Muscle of arm (tissue), 12 donors: ENCODE measurements around the gene TPRN. TPM values are rescaled to one million over a fixed set of nuclear protein-coding genes. Genes with fewer than 3 reads are reported as not detected.

ENCODE experiments used
- DNase-seq: peaks from one replicate; pipeline ENCODE4 v3.0.0-alpha.2; 2013
- polyA plus RNA-seq, 12 donors: library from polyadenylated mRNA; unstranded; fragments of 120-200 nt; gene quantifications; one replicate each; pipeline ENCODE4 v1.2.1, GENCODE V29; 2013; ENCODE audit not compliant: insufficient read length in 12 of 12

TPRN gene
- polyA plus RNA-seq, 12 donors: 4.2 to 10.4 (median 7.9) TPM; not detected in 1

- DNase-seq: no peak
Measured at GRCh38 chr9:137191691-137192447, 8.7 kb downstream of the TPRN start.

DNA sequence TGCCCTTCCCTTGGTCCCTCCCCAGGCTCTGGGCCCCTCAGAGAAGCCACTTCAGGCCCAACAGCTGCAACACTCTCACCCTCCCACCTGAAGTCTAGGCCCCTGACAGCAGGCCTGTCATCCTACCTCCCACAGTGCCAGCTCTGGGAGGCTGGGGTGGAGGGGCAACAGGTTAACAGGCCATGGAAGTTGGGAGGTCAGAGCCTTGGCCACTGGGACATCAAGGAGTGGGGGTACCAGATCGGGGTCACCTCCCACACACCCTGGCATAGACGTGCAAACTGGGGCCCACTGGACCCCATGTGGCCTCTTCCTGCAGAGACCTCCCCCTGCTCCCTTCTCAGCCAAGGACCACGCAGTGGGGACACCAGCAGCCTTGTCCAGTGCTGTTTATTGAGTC, 9.3 kb downstream of the TPRN start:
- no peak for DNase-seq

DNA sequence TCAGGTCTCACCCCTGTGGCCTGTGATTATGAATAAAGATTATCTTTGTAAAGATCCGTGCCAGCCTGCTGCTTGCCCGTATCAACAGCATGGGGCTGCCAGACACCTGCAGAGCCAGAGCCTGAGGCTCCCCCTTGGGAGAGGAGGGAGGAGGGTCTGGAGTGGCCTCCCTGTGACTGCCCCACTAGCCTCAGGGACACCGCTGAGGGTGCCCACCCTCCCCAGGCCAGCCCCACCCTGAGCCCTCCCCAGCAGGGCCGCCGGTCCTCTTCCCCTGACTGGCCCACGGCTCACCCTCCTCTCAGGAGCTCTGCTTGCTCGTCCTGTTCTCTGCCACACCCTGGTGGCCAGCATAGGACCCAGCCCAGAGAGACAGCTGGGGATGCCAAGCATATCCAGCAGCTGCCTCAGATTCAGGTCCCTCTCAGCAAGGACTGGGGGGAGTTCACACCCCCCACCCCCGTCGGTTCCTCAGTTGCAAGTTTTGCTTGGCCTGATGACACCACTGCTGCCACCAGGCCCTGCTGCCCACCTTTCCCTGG, 10.2 kb downstream of the TPRN start:
- DNase-seq: no peak

- DNase-seq: no peak
Measured at GRCh38 chr9:137189297-137190295, 10.9 kb downstream of the TPRN start.

GRCh38 chr9:137188490-137189296, 11.8 kb downstream of the TPRN start, which contains the start of the genes ANAPC2 and SSNA1:
Gene ANAPC2, minus strand, starts transcription at chr9:137188560. Its CDS starts 28 bp downstream, at chr9:137188532.
Gene SSNA1, plus strand, starts transcription at chr9:137188676. Its CDS starts 51 bp downstream, at chr9:137188727.
- DNase-seq: peak; percentile 97

GRCh38 chr9:137188086-137188489, 12.5 kb downstream of the TPRN start:
- no peak for DNase-seq

DNA sequence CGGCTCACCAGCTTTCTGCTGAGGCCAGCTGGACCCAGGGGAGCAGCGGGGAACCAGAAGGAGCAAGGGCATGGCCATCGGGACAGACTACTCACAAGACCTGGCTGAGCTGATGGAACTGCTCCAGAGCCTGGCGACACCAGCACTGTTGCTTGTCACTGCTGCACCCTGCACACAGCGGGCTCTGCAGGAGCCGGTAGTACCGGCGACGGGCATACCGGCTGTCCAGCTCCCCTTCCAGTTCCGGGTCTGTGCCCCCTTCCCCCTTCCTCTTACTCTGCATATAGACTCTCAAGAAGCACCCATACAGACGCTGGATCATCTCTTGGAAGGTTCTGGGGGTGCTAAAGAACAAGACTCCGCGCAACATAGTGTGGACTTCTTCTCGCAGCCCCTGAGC, 13.2 kb downstream of the TPRN start:
- DNase-seq: no peak

GRCh38 chr9:137186385-137186784, 14.2 kb downstream of the TPRN start:
- DNase-seq: no peak

- DNase-seq: no peak
Measured at GRCh38 chr9:137185921-137186320, 14.6 kb downstream of the TPRN start.

- DNase-seq: no peak
Measured at GRCh38 chr9:137184881-137185660, 15.5 kb downstream of the TPRN start.

- no peak for DNase-seq
Measured at GRCh38 chr9:137183980-137184595, 16.5 kb downstream of the TPRN start.

DNA sequence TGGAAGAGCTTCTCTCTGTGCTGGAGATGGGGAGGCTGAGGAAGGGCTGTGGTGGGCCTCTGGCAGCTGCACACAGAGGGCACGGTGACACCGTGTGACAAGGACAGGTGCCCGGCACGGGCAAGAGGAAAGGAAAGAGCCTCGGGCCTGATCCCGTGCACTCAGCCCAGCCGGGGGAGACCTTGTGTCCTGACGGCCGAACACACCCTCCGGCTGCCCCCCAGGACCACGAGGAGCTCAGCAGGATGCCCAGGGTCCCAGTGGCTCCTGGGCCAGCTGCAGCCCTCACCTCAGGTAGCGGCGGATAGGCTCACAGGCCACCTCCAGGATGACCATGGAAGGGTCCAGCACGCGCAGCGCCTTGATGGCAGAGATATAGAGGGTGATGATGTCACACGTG, 17.7 kb downstream of the TPRN start:
- DNase-seq: no peak

DNA sequence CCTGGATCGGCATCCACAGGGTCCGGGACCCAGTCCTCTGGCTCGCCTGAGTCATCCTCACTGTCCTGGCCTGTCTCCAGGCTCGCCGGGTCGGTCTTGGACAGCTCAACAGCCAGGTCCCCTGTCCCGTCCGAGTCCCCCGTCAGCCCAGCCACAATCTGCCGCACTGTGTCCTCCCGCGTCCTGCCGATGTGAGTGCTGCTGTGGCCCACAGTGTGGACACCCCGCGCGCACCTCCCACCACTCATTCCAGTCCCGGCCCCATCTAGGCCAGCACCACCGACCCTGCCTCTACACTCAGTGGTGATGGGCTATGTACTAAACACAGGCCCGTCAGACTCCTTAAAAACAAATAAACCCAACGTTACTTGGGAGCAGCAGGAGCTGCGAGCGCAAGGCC, 18.9 kb downstream of the TPRN start:
- DNase-seq: no peak

- DNase-seq: no peak
Measured at GRCh38 chr9:137180491-137180890, 20.1 kb downstream of the TPRN start.

DNA sequence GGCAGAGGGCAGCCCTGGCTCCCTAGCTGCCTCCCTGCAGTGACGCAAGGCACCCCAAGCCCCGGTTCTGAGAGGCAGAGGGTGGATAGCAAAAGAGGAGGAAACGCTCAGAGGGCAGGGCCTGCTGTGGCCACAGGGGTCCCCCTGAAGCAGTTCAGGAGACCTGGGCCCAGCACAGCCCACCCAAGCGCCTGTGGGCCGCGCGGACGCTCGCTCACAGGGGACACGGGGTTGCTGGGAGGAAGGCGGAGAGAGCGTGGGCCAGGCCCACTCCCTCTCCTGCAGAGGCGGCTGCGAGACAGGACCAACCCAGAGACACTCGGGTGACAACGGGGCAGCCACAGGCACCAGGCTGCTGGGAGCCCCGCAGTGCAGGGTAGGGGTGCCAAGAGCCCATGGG, 20.8 kb downstream of the TPRN start:
- DNase-seq: no peak

DNA sequence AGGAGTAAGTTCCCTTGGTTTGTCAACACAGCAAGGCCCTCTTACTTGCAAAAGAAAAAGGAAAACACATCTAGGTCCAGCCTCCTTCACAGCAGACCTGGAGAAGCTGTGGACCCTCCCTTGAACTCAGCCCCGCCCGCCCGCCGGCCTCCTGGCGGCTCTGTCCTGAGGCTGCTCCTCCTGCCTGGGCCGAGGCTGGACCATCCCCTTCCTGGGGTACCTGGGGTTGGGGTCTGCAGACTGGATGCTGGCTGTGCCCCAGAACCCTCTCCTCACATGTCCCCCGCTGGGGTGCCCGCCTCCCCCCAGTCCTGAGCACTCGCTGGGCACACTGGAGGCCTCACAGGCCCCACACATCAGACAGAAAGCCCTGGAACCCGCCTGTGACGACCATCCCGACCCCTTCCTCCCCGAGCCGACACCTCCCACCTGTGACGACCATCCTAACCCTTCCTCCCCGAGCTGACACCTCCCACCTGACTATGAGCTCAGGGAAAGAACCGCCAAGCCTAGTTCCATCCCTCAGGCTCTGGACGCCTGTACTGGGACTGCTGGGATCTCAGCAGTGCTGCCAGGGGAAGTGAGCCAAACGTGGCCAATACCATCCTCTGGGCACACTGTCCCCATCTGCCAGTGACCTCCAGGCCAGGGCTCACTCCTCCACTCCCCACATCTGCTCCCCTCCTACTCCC, 21.5 kb downstream of the TPRN start:
- DNase-seq: no peak

DNA sequence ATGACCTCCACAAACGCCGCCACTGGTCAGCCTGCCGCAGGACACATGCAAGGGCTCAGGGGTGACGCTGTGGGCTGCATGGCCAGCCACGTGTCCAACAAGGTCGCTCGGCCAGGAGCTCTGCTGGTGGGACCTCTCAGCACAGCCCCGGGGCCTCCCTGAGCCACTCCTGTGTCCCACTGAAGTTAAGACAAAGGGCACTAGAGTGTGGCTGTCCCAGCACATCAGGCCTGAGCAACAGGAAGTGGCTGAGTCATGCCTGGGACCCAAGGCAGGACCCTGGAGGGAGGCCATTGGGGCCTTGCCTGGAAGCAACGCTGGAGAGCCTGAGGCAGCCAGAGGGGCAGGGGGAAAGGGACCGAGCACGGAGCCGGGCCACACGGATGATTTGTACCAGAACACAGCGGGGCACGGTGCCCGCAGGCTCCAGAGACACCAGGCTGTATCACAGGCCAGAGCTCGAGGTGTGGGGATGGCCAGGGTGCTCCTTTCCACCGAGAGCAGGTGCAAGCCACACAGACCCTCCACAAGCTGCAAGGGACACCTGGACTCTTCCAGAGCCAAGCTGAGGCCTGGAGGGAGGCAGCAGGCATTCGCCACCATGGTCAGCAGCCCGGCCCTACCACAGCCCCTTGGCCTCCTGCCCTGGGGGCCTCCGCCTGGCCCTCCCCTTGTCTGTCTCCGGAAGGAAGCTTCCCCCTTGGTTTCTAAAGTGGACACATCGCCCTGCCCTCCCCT, 22.2 kb downstream of the TPRN start:
- DNase-seq: no peak

GRCh38 chr9:137176302-137177182, 24.0 kb downstream of the TPRN start:
- DNase-seq: no peak
